ENCODE data around the gene WNT5B.
A peak's percentile ranks its signal among the peaks of the same experiment; 100 is the strongest.

WNT5B gene

GRCh38 chr12:1630133-1630826 lies 1.2 kb downstream of the WNT5B start:
- DNase-seq (ENCODE audit: low read depth in 3 of 3) = peak in 1 of 3 experiments; percentile 2

GRCh38 chr12:1630827-1631591 lies 2.0 kb downstream of the WNT5B start:
- no peak for DNase-seq (ENCODE audit: low read depth in 3 of 3)

GRCh38 chr12:1632702-1633101 lies 3.7 kb downstream of the WNT5B start:
- no peak for DNase-seq (ENCODE audit: low read depth in 3 of 3)

- no peak for DNase-seq (ENCODE audit: low read depth in 3 of 3)
These were observed 4.4 kb downstream of the WNT5B start for GRCh38 chr12:1633459-1633858.

GRCh38 chr12:1634149-1634548 lies 5.1 kb downstream of the WNT5B start:
- no peak for DNase-seq (ENCODE audit: low read depth in 3 of 3)

GRCh38 chr12:1634590-1635191 lies 5.7 kb downstream of the WNT5B start:
- DNase-seq (ENCODE audit: low read depth in 3 of 3) = peak; percentile 34 to 39 (median 39)

GRCh38 chr12:1635301-1636095 lies 6.5 kb downstream of the WNT5B start:
- DNase-seq (ENCODE audit: low read depth in 3 of 3) = no peak

- DNase-seq (ENCODE audit: low read depth in 3 of 3) = no peak
These were observed 9.2 kb downstream of the WNT5B start for GRCh38 chr12:1638203-1638602.

GRCh38 chr12:1639538-1639937 lies 10.5 kb downstream of the WNT5B start:
- DNase-seq (ENCODE audit: low read depth in 3 of 3) = no peak

GRCh38 chr12:1640328-1641234 lies 11.6 kb downstream of the WNT5B start:
- no peak for DNase-seq (ENCODE audit: low read depth in 3 of 3)

GRCh38 chr12:1642513-1642912 lies 13.5 kb downstream of the WNT5B start:
- DNase-seq (ENCODE audit: low read depth in 3 of 3) = no peak

GRCh38 chr12:1643043-1643442 lies 14.0 kb downstream of the WNT5B start:
- DNase-seq (ENCODE audit: low read depth in 3 of 3) = no peak

- no peak for DNase-seq (ENCODE audit: low read depth in 3 of 3)
These were observed 15.0 kb downstream of the WNT5B start for GRCh38 chr12:1643905-1644533.

GRCh38 chr12:1644534-1645438 lies 15.8 kb downstream of the WNT5B start:
- DNase-seq (ENCODE audit: low read depth in 3 of 3) = no peak

- no peak for DNase-seq (ENCODE audit: low read depth in 3 of 3)
These were observed 16.8 kb downstream of the WNT5B start for GRCh38 chr12:1645819-1646218.

GRCh38 chr12:1646569-1647284 lies 17.7 kb downstream of the WNT5B start:
- DNase-seq (ENCODE audit: low read depth in 3 of 3) = no peak

GRCh38 chr12:1647285-1647669 lies 18.2 kb downstream of the WNT5B start:
- no peak for DNase-seq (ENCODE audit: low read depth in 3 of 3)

- no peak for DNase-seq (ENCODE audit: low read depth in 3 of 3)
These were observed 21.4 kb downstream of the WNT5B start for GRCh38 chr12:1650260-1650977.
